ENCODE data around the gene GLB1L. TPM values are rescaled to one million over a fixed set of nuclear protein-coding genes. Genes with fewer than 3 reads are reported as not detected.
"Not testable (repeated sequence)": the region's sequence is repeated elsewhere in the genome, so short reads cannot be mapped to it uniquely, and the experiment has no call there.

The GLB1L gene
- total RNA-seq, 1 donor from 2014 or later = 16.1 TPM

- Mint-ChIP-seq H3K4me3 (peak overlapping the region; percentile 97), H3K27me3 (peaks cover 8% of the 10 kb centered on the region), H3K36me3 (no peaks in the 10 kb centered on the region), H3K4me1 (ENCODE audit: unreplicated experiment) (peaks cover 18% of the 10 kb centered on the region), H3K27ac (peak overlapping the region; percentile 98), H3K9me3 (no peaks in the 10 kb centered on the region)
- TF ChIP-seq CTCF (conservative IDR thresholded peaks at IDR 0.05) = no peak
- DNase-seq (ENCODE audit: extremely low spot score, unreplicated experiment) = no peak
Measured at GRCh38 chr2:219207134-219207883, 37.9 kb downstream of the GLB1L start.

- H3K4me1 Mint-ChIP-seq (ENCODE audit: unreplicated experiment) = peaks cover 18% of the 10 kb centered on the region
- peak; percentile 97 for DNase-seq (ENCODE audit: extremely low spot score, unreplicated experiment)
- H3K27me3 Mint-ChIP-seq = peaks cover 8% of the 10 kb centered on the region
- peak within 1 kb of the TSS; percentile 98 for H3K27ac Mint-ChIP-seq
- H3K9me3 Mint-ChIP-seq = no peaks in the 10 kb centered on the region
- TF ChIP-seq CTCF (conservative IDR thresholded peaks at IDR 0.05) = peak; percentile 43
- H3K36me3 Mint-ChIP-seq = no peaks in the 10 kb centered on the region
- peak within 1 kb of the TSS; percentile 97 for H3K4me3 Mint-ChIP-seq
Measured at GRCh38 chr2:219206328-219207133, 38.7 kb downstream of the GLB1L start, which contains the start of gene ZFAND2B. Gene ZFAND2B, plus strand, starts transcription at chr2:219206782. Its CDS starts 206 bp downstream, at chr2:219206988.

DNA sequence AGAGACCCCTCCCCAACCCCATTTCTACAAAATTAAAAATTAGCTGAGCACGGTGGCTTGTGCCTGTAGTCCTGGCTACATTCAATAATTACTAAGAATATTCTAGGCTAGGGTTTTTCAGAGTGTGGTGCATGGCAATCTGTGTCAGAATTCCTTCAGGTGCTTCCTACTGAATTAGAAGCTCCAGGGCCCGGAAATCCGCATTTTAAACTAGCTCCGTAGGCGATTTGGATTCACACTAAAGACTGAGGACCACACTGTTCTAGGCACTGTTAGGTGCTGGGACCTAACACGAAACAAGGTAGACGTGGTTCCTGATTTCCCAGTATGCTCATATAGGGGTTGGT is 39.3 kb downstream of the GLB1L start:
- H3K27me3 Mint-ChIP-seq = peaks cover 8% of the 10 kb centered on the region
- peaks cover 18% of the 10 kb centered on the region for H3K4me1 Mint-ChIP-seq (ENCODE audit: unreplicated experiment)
- DNase-seq (ENCODE audit: extremely low spot score, unreplicated experiment) = no peak
- H3K36me3 Mint-ChIP-seq = no peaks in the 10 kb centered on the region
- peak overlapping the region; percentile 97 for H3K4me3 Mint-ChIP-seq
- no peak for TF ChIP-seq CTCF (conservative IDR thresholded peaks at IDR 0.05)
- H3K9me3 Mint-ChIP-seq = no peaks in the 10 kb centered on the region
- peak overlapping the region; percentile 98 for H3K27ac Mint-ChIP-seq

DNA sequence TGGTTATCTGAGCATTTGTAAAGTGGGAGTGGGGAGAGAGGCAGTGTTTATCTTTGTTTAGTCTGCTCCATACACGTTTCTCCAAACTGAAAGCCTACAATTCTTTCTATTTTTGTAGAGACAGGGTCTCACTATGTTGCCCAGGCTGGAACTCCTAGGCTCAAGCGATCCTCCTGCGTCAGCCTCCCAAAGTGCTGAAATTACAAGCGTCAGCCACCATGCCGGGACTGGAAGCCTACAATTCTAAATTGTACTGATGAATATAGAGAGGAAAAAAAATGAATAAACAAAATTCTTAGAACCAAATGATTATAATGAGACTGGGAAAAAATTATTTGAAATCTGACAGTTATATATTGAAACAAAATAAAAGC is 40.1 kb downstream of the GLB1L start:
- TF ChIP-seq CTCF (conservative IDR thresholded peaks at IDR 0.05) = no peak
- Mint-ChIP-seq H3K27ac (no peak overlapping the region), H3K4me3 (peak overlapping the region; percentile 51), H3K4me1 (ENCODE audit: unreplicated experiment) (peaks cover 18% of the 10 kb centered on the region), H3K27me3 (peaks cover 8% of the 10 kb centered on the region), H3K9me3 (no peaks in the 10 kb centered on the region), H3K36me3 (no peaks in the 10 kb centered on the region)
- DNase-seq (ENCODE audit: extremely low spot score, unreplicated experiment) = no peak

GRCh38 chr2:219204425-219205164 is 40.6 kb downstream of the GLB1L start:
- no peak for DNase-seq (ENCODE audit: extremely low spot score, unreplicated experiment)
- Mint-ChIP-seq H3K27ac (no peak overlapping the region), H3K4me1 (ENCODE audit: unreplicated experiment) (peaks cover 18% of the 10 kb centered on the region), H3K36me3 (no peaks in the 10 kb centered on the region), H3K9me3 (no peaks in the 10 kb centered on the region), H3K4me3 (no peak overlapping the region), H3K27me3 (peaks cover 9% of the 10 kb centered on the region)
- no peak for TF ChIP-seq CTCF (conservative IDR thresholded peaks at IDR 0.05)

DNA sequence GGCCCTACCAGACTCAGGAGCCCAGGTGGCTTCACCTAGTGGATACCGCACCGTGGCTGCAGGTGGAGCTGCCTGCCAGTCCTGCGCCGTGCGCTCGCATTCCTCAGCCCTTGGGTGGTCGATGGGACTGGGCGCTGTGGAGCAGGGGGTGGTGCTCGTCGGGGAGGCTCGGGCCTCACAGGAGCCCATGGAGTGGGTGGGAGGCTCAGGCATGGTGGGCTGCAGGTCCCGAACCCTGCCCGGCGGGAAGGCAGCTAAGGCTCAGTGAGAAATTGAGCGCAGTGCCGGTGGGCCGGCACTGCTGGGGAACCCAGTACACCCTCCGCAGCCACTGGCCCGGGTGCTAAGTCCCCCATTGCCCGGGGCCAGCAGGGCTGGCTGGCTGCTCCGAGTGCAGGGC is 43.9 kb downstream of the GLB1L start:
- not testable (repeated sequence) for DNase-seq (ENCODE audit: extremely low spot score, unreplicated experiment); H3K4me1 Mint-ChIP-seq (ENCODE audit: unreplicated experiment); H3K36me3 Mint-ChIP-seq; H3K27ac Mint-ChIP-seq; H3K9me3 Mint-ChIP-seq; H3K4me3 Mint-ChIP-seq
- H3K27me3 Mint-ChIP-seq = peaks cover 16% of the 10 kb centered on the region

GRCh38 chr2:219200502-219201326 is 44.5 kb downstream of the GLB1L start:
- not testable (repeated sequence) for H3K9me3 Mint-ChIP-seq; H3K4me1 Mint-ChIP-seq (ENCODE audit: unreplicated experiment); H3K27ac Mint-ChIP-seq; H3K4me3 Mint-ChIP-seq; H3K36me3 Mint-ChIP-seq; DNase-seq (ENCODE audit: extremely low spot score, unreplicated experiment)
- peaks cover 13% of the 10 kb centered on the region for H3K27me3 Mint-ChIP-seq
